AG08395 (cell line): ENCODE data around the gene CALCOCO2.
"Not testable (repeated sequence)": the region's sequence is repeated elsewhere in the genome, so short reads cannot be mapped to it uniquely, and the experiment has no call there.

Source experiments
- DNase-seq: peaks from one replicate; pipeline ENCODE4 v3.0.0; 2012; ENCODE audit warnings: mixed read lengths, low spot score

Gene CALCOCO2, protein sequence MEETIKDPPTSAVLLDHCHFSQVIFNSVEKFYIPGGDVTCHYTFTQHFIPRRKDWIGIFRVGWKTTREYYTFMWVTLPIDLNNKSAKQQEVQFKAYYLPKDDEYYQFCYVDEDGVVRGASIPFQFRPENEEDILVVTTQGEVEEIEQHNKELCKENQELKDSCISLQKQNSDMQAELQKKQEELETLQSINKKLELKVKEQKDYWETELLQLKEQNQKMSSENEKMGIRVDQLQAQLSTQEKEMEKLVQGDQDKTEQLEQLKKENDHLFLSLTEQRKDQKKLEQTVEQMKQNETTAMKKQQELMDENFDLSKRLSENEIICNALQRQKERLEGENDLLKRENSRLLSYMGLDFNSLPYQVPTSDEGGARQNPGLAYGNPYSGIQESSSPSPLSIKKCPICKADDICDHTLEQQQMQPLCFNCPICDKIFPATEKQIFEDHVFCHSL

DNA sequence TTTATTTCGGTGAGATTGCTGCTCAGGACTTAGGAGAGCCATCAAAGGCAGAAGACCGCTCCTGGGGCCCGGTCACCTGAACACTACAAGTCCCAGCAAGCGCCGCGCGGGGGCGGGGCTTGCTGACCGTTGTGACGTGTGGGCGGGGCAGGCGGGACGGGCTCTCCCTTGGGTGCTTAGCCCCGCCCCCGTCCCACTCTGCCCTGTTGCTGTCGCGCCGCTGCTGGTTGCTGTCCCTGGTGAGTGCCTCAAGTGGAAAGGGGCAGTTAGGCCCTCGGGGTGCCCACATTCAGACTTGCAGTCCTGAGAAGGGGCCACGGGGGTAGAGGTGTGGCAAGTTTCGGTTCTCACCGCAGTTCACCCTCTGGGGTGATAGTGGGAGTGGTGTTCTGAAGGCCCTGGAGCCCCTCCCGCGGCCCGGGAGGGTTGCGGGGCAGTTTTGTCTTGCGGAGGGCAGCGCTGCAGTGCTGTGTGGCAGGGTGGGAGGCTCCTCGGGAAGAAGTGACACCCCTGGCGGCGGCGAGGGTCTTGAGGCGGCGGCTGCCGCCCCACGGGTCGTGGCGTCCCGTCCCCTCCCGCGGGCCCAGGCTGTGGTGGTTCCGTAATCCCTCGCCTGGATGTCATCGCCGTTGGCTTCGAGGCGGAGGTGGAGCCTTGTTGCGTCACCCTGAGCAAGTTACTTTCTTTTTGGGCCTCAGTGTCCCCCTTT lies at the start of gene CALCOCO2:
TSS of gene CALCOCO2 (plus strand) at position 196 of the 709 bp plus-strand sequence. CDS start 10,673 bp downstream, outside the sequence.
- DNase-seq = peak; percentile 96

DNA sequence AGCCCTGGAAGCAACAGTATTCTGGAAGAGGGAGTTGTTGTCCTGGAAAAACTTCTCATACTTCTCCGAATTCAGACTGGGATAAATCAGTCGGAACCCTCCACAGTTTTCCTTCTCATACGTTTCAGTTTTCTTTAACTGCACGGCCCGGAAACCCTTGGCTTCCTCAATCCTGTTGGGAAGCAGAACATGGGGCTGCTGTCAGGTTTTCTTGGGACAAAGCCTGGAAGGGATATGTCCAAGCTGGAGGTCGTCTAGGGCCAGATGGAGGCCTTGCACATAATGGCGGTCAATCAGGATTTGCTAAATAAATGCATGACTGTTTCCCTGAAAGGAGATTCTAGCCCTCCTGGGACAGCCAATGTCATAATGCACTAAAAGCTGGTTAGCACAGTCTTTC lies 43.0 kb upstream of the CALCOCO2 start:
- DNase-seq = no peak

DNA sequence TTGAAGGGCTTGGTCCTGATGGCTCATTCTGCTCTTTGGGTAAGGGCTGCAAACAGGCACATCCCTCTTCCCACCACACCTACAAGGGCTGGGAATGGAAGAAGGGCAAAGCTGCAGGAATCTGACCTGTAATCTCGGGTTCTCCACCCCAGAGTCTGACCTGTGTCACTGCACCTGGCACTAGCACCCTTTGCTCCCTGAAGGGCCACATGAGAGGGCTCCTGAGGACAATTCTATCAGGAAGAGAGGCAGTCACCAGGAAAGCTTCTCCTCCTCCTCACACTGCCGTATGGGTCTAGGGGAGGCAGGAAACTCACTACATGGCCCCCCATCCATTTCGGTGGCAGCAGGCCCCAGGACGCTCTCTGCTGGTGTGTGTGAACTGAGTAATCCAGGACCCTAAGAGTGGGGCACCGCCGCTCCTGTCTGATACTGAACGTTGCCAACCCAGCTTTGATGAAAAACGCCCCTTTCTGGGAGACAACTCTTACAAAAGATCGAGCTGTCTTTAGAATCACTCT lies 40.2 kb upstream of the CALCOCO2 start:
- DNase-seq = no peak

DNA sequence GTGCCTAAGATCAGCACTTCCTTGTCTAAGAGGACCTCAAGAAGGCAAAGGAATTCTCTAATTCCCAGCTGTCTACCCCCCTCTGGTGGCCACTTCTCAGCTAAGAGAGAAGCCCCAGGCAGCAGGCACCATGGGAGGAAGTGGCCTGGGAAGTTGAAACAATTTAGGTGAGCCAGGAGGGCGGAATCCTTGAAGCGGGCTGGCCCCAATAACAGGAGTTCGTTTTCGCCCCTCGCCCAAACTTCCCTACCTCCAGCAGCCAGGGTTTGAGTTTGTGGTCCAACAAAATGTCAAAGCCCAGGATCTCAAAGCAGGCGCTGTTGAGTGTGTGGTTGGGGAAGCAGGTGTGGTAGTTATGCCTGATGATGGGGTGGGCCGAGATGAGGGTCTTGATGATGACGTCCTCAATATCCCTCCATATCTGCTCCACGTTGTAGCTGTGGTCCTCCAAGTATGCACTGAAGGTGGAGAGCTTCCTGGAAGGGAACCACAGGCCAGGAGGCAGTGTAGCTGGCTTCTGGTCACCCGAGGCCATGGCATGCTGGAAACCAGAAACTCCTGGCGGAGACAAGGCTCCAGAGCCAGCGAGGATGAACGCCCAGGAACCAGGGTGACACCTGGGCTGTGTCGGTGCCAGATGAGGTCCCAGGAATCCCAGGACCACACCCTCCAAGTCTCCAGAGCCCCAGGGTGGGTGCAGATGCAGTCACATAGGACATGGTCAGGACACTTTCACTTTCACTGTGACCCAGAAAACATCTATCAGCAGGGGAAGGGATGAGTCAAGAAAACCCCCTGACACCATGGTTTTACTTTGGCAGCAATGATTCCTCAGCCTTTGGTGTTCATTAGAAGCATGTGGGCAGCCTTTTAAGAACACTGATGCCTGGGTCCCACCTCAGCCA lies 39.5 kb upstream of the CALCOCO2 start:
- DNase-seq = peak; percentile 87

DNA sequence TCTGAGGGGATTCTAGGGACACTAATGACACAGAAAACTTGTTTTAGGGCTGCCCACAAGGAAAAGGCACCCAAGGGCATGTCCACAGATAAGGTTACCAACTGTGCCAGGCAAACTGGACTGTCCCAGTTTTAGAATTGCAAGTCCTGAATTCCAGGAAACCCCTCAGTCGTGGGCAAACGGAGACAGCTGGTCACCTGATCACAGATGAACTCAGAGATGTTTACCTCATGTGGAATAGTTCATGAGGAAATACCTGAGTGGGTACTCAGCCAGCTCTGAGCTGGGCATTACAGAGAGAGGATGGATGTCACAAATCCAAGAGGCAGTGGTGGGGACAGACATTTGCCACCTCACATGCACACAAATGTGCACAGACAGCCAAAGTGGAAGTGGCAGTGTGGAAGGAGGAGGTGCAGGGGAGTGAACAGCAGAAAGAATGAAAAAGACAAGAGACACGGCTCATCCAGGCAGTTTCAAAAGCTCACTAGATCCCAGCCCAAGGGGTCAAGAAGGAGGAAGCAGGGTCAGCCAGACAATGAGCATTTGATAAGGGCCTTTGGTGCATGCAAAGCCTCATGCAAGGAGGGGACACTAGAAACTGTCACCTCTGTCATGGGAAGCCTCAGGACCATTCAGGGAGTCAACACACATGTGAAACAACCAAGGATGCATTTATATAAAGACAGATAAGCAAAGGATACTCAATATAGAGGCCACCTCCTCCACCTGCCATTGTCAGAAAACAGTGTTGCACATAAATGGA lies 38.6 kb upstream of the CALCOCO2 start:
- no peak for DNase-seq

DNA sequence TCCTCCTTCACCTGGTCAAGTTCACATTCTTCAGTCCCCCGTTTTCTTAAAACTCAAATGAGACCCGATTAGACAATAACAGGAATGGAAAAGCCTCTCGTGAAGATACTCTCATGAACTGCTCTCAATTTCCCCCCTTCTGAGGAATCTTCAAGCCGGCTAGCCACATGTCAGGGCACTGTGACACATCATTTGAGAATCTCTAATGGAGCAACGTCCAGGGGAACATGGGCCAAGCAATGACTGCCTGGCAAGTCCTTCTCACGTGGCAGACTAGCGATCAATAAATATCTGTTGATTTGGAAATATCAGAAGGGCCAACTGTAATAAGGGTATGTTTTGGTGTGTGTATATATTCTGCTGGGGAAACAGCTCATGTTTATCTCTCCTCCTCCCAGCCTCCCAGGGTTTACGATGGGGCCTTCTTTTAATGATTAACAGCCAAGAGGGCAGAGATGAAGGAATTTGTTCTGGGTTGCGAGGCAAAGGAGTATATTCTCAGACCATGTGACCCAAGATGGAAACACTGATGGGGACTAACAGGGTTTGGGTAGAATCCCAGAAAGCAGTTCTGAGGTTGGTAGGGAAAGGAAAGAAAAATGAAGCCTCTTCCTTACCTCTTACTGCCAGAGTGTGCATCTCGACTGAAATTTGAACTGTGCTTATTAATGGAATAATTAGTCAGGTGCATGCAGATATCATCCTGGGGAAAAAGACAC lies 35.2 kb upstream of the CALCOCO2 start:
- peak; percentile 87 for DNase-seq

DNA sequence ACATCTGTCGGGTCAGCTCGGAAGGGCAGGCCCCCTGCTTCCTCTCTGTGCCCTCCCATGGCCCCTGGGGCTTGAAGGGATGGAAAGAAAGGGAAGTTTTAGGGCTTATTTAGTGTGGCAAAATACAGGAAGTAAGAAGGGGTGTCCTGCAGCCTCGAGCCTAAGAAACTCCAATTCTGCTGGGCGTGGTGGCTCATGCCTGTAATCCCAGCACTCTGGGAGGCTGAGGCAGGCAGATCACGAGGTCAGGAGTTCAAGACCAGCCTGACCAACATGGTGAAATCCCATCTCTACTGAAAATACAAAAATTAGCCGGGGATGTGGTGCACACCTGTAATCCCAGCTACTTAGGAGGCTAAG lies 34.7 kb upstream of the CALCOCO2 start:
- DNase-seq = not testable (repeated sequence)

DNA sequence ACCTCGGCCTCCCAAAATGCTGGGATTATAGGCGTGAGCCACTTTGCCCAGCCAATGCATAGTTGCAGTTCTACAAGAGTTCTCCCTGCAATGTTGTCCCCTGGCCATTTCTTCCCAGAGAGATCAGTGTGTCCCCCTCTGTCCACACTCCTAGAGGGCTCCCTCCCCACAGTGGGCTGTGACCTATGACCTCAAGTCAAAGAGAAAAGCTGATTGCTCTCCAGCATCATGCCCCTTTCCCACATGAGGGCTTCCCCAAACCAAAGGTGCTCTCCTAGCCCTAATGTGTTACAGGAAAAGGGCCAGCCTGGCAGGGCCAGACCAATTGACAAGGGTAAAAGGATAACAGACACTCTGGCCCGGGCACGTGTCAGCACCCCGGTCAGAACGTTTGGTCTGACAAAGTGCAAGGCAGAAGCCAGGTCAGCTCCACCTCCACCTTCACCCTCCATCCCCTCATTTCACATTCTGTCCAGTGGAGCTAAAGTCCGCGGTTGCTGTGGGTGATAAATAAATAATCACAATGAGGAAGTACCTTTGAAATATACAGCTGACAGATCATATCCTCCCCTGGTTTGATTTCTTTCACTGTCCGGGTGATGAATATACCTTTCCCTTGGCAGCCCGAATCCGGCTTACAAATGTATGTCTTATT lies 31.6 kb upstream of the CALCOCO2 start:
- DNase-seq = no peak

DNA sequence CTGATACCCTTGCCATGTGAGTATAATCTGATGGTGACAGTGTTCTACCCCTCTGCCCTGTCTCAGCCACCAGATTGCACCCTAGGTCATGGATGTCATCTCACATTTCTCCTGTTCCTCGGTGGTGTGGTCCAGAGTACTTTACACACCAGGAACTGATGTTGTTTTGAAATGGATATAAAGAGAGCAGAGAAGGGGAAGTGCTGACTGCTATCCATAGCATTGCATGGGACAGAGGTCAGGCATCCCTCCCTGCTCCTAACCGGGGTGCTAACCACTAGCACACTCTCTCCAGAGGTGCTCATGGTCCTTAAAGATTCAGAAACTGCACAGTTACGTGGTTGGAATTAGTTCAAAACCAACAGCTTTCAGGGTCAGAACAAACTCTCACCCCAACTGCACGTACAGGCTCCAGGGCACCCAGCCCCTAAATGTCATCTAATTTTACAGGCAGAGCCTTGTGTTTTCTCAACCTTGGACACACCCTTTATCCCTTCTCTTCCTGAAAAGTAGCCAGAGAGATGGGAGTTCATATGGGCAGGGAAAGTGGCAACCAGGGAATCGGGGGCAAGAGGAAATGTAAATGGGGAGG lies 30.1 kb upstream of the CALCOCO2 start:
- no peak for DNase-seq

DNA sequence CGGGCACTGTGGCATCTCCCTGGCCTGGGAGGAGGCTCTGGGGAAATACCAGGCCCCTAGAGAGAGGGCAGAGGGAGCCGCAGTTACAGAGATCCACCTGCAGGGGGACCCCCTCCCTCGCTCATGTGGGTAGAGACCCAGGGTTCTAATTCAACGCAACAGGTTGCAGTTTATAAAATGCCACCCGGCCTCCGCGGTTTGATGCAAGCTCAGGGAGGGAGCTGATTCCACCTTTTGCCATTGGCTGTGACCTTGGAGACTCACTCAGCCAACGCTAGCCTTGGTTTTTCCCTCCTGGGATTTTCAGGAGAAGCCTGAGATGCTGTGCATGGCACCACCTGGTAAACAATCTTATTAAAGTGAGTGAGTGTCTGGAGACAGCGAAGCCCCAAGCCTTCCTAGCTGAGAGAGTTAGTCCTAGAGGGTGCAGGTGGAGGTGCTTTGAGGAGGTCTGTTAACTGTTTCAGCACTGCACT lies 25.9 kb upstream of the CALCOCO2 start:
- peak; percentile 82 for DNase-seq

DNA sequence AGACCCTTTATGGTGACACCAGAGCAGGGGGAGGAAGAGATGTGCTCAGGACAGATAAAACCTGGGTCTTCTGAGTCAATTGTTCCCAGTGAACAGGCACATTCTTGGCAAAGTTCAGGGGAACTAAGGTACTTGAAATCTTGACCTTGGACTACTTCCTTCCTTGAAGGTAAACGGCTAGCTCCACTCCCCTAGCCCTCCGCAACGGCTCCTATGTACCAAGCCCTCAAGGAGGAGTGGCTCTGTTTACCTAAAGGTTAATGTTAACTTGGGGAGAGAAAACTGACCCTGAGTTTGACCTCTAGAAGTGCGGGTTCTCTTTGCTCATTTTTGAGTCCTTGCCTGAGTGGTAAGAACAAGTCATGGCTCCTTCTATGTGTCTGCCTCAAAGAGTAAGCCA lies 21.7 kb upstream of the CALCOCO2 start:
- DNase-seq = no peak

DNA sequence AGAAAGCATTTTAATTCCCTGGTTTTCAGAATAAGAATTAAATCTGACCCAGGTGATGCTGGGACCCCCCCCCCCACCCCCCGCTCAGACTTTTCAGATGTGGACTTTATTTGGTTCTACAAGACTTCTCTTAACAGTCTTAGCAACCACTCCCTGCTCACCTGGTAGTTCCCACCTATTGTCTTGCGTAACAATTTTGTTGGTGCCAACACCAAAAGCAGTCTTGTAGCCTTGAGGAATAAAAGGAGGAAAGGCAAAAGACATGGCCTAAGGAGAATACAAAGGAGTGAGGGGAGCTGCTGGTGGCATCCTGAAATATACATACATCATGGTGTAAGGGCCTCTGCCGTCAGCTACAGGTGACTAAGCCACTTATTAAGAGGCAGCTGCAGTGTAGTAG lies 18.8 kb upstream of the CALCOCO2 start:
- no peak for DNase-seq

DNA sequence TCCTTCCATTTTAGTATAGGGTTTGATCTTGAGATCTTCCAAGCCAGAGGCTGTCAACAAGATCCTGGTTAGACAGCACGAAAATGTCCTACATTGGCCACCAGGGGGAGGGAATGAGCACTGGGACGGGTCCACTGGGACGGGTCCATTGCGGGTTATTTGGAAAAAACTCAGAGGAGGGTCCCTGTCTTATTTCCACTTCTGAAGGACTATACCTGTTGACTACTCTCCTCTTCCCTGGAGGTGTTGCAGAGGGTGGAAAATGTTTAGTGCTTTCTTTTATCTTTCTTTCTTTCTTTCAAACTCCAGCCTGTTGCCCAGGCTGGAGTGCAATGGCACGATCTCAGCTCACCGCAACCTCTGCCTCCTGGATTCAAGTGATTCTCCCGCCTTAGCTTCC lies 16.3 kb upstream of the CALCOCO2 start:
- DNase-seq = peak; percentile 77

DNA sequence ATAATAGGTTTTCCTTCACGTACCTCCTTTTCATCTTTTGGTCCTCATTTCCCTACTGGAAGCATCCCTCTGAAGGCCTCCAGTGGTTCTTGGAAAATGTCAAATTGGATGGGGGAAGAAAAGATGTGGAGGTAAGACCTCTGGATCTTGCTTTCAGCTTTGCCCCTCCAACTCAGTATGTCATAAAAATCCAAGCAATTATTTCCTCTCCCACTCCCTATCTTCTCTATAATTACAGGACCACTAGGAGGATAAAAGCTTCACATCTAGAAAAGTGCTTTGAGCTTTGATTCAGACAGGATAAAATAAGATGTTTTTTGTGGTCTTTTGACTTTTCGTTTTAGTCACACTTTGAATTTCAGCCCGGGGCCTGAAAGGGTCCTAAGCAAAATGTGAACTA lies 15.5 kb upstream of the CALCOCO2 start:
- DNase-seq = no peak

DNA sequence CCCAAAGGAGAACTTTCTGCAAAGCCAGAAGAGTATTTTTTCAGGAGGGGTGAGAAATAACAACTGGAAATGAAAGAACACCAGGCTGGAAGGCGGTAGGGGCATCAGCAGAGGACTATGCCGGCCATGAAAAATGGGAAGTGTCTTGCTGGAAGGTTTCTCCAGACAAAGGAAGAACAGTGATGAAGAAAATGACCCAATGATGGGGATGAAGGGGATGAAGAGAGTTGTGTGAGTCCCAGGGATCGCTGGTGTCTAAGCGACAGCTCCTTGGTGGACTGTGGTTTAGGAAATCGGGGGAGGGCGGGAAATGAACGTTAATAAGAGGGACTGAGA lies 14.4 kb upstream of the CALCOCO2 start:
- no peak for DNase-seq

DNA sequence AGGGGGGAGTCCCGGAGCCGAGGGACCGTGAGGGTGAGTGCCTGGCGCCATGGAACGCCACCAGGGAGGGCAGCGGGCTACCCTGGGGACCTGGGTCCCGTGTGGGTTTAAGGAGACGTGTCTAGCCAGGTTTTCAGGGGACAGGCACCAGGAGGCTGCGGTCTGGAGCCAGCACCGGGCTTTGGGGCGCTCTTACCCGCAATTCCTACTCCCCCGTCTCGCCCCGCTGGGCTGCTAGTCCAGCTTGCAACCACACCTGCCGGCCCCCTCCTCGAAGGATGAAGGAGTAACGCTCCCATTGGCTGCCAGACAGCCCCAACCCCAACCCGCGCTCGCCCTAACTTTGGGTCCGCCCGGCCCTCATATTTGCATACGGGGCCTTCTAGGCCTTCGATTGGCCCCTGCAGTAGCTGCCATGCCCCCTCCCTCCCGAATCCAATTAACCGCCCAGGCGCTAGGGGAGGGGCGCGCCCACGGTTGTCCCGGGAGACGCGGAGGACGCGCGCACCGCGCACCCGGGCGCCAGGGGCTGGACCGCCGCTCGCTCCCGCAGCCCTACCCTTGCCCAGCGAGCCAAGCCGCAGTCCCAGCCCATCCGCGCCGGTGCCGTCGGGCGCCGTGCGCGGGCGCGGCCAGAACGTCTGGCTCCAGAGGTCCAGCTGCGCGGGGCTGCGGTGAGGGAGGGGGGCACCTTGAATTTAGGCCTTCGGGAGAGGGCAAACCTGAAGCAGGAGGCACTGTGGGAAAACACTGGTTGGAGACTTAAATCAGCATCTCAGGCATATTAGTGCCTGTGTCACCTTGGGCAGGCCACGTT lies 13.9 kb upstream of the CALCOCO2 start, which contains the start of gene TTLL6:
TSS of gene TTLL6 (minus strand) at position 456 of the 817 bp plus-strand sequence. CDS start at position 299, 157 bp downstream.
- peak; percentile 69 for DNase-seq

DNA sequence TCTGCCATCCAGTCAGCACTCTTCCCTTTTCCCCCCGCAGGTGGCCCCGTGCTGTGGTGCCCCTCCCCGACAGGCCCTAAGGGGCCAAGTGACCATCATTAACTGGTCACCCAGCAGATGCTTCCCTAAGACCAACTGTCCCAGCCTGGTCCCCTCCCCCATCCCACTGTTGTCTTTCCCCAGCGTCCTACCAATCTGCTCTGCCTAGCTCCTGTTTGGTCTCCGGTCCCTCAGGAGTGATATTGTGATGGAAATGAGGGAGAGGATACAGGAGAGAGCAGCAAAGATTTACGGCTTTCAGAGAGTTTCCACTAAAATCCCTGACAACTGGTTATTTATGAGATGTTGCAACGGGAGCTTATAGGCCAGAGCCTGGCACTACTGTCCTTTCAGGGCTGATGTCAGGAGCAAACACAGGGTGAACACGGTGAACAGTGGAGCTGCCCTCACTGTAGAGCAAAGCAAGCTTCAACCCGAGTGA lies 12.4 kb upstream of the CALCOCO2 start:
- DNase-seq = no peak

DNA sequence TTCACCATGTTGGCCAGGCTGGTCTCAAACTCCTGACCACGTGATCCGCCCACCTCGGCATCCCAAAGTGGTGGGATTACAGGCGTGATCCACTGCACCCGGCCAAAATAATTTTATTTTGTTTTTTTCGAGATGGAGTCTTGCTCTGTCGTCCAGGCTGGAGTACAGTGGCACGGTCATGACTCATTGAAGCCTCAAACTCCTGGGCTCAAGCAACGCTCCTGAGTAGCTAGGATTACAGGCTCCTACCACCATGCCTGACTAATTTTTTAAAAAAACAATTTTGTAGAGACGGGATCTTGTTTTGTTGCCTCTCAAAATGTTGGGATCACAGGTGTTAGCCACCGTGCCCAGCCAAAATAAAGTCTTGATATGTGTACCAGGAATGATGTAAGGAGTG lies 11.4 kb upstream of the CALCOCO2 start:
- DNase-seq = no peak

DNA sequence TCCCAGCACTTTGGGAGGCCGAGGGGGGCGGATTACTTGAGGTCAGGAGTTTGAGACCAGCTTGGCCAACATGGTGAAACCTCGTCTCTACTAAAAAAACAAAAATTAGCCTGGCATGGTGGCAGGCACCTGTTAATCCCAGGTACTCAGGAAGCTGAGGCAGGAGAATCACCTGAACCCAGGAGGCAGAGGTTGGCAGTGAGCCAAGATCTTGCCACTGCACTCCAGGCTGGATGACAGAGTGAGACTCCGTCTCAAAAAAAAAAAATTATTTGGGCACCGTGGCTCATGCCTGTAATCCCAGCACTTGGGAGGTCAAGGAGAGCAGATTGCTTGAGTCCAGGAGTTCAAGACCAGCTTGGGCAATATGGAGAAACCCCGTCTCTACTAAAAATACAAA lies 9.9 kb upstream of the CALCOCO2 start:
- not testable (repeated sequence) for DNase-seq
